Astrocyte (in vitro differentiated cells and primary cell): ENCODE data around the gene FAM162B. TPM values are rescaled to one million over a fixed set of nuclear protein-coding genes. Genes with fewer than 3 reads are reported as not detected.
"Not testable (repeated sequence)": the region's sequence is repeated elsewhere in the genome, so short reads cannot be mapped to it uniquely, and the experiment has no call there.

Experiments
- DNase-seq: peaks from one replicate; pipeline ENCODE4 v3.0.0-alpha.2; 2010; ENCODE audit warnings: low read depth
- FAIRE-seq: peaks from 2 replicates; lab custom pipeline; 2011; peaks lifted over from hg19 to GRCh38; lab: Jason Lieb, UNC
- H2AFZ ChIP-seq: 2 replicates; pipeline ENCODE4 v1.6.0; 2012; ENCODE audit warnings: low read depth, low read length, inconsistent platforms
- H3K27ac ChIP-seq: 2 replicates; pipeline ENCODE4 v1.5.1; 2011; ENCODE audit warnings: low read depth, low read length, inconsistent platforms
- H3K27me3 ChIP-seq: 2 replicates; pipeline ENCODE4 v1.6.0; 2011; ENCODE audit warnings: low read length, inconsistent platforms; ENCODE audit not compliant: insufficient read depth
- H3K36me3 ChIP-seq: 2 replicates; pipeline ENCODE4 v1.5.1; 2011; ENCODE audit warnings: low read length, inconsistent platforms; ENCODE audit not compliant: insufficient read depth
- H3K4me1 ChIP-seq: 2 replicates; pipeline ENCODE4 v1.5.1; 2011; ENCODE audit warnings: low read length, inconsistent platforms; ENCODE audit not compliant: insufficient read depth
- H3K4me2 ChIP-seq: 2 replicates; pipeline ENCODE4 v1.6.0; 2012; ENCODE audit warnings: low read length, inconsistent platforms
- H3K4me3 ChIP-seq: 2 replicates; pipeline ENCODE4 v1.5.1; 2011; ENCODE audit warnings: low read depth, mild to moderate bottlenecking, low read length, inconsistent platforms; ENCODE audit not compliant: insufficient read depth
- H3K79me2 ChIP-seq: 2 replicates; pipeline ENCODE4 v1.6.0; 2012; ENCODE audit warnings: mild to moderate bottlenecking, low read length, inconsistent platforms; ENCODE audit not compliant: insufficient read depth
- H3K9ac ChIP-seq: 2 replicates; pipeline ENCODE4 v1.6.0; 2012; ENCODE audit warnings: mild to moderate bottlenecking, low read length, inconsistent platforms
- H3K9me3 ChIP-seq: 2 replicates; pipeline ENCODE4 v1.5.1; 2012; ENCODE audit warnings: low read depth, mild to moderate bottlenecking, low read length, inconsistent platforms; ENCODE audit not compliant: insufficient read depth
- H4K20me1 ChIP-seq: 2 replicates; pipeline ENCODE4 v1.6.0; 2012; ENCODE audit warnings: low read length, inconsistent platforms; ENCODE audit not compliant: insufficient read depth
- H3K27ac Mint-ChIP-seq: one replicate; pipeline ENCODE4 v1.8.0; 2021; ENCODE audit warnings: mild to moderate bottlenecking, mixed read lengths; ENCODE audit not compliant: unreplicated experiment
- H3K27me3 Mint-ChIP-seq: one replicate; pipeline ENCODE4 v1.8.0; 2021; ENCODE audit warnings: low read depth, mixed read lengths; ENCODE audit not compliant: unreplicated experiment
- H3K36me3 Mint-ChIP-seq: one replicate; pipeline ENCODE4 v1.8.0; 2021; ENCODE audit warnings: low read depth, mixed read lengths; ENCODE audit not compliant: unreplicated experiment
- H3K4me1 Mint-ChIP-seq: one replicate; pipeline ENCODE4 v1.8.0; 2021; ENCODE audit warnings: low read depth, mixed read lengths; ENCODE audit not compliant: unreplicated experiment
- H3K4me3 Mint-ChIP-seq: one replicate; pipeline ENCODE4 v1.8.0; 2021; ENCODE audit warnings: mild to moderate bottlenecking, moderate library complexity, mixed read lengths; ENCODE audit not compliant: unreplicated experiment
- H3K9me3 Mint-ChIP-seq: one replicate; pipeline ENCODE4 v1.8.0; 2021; ENCODE audit warnings: mild to moderate bottlenecking, mixed read lengths; ENCODE audit not compliant: unreplicated experiment
- EZH2 ChIP-seq: IDR thresholded peaks from 2 replicates; pipeline ENCODE4 v1.6.1; 2012; ENCODE audit warnings: mild to moderate bottlenecking, low read length, inconsistent platforms; ENCODE audit not compliant: insufficient read depth
- total RNA-seq: library from RNA; stranded (reverse); gene quantifications from 2 replicates; pipeline ENCODE4 v1.2.1, GENCODE V29; 2021
- TF ChIP-seq, protein P1 (sequence below): IDR thresholded peaks from 2 replicates; pipeline ENCODE4 v1.5.1; 2011; ENCODE audit warnings: low read depth, mild to moderate bottlenecking, inconsistent platforms, low read length, moderate library complexity; ENCODE audit not compliant: insufficient read depth

The FAM162B gene
- total RNA-seq, 1 donor from 2014 or later, result not detected

- H3K9me3 Mint-ChIP-seq, result no peaks in the 10 kb centered on the region
- FAIRE-seq (no peak), DNase-seq (no peak)
- TF ChIP-seq EZH2, result no peak
- TF ChIP-seq, protein P1, sequence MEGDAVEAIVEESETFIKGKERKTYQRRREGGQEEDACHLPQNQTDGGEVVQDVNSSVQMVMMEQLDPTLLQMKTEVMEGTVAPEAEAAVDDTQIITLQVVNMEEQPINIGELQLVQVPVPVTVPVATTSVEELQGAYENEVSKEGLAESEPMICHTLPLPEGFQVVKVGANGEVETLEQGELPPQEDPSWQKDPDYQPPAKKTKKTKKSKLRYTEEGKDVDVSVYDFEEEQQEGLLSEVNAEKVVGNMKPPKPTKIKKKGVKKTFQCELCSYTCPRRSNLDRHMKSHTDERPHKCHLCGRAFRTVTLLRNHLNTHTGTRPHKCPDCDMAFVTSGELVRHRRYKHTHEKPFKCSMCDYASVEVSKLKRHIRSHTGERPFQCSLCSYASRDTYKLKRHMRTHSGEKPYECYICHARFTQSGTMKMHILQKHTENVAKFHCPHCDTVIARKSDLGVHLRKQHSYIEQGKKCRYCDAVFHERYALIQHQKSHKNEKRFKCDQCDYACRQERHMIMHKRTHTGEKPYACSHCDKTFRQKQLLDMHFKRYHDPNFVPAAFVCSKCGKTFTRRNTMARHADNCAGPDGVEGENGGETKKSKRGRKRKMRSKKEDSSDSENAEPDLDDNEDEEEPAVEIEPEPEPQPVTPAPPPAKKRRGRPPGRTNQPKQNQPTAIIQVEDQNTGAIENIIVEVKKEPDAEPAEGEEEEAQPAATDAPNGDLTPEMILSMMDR, result no peak
- no peak overlapping the region for H3K4me3 ChIP-seq
- no peak overlapping the region for H2AFZ ChIP-seq
- H3K27ac ChIP-seq, result no peak overlapping the region
- no peak overlapping the region for H3K9ac ChIP-seq
- H3K79me2 ChIP-seq, result no peaks in the 10 kb centered on the region
- H3K27me3 ChIP-seq, result peaks cover 7% of the 10 kb centered on the region
- H3K4me3 Mint-ChIP-seq, result no peak overlapping the region
- no peaks in the 10 kb centered on the region for H3K9me3 ChIP-seq
- H4K20me1 ChIP-seq, result no peaks in the 10 kb centered on the region
- H3K36me3 ChIP-seq, result no peaks in the 10 kb centered on the region
- H3K36me3 Mint-ChIP-seq, result no peaks in the 10 kb centered on the region
- peaks cover 7% of the 10 kb centered on the region for H3K4me1 ChIP-seq
- H3K4me1 Mint-ChIP-seq, result no peaks in the 10 kb centered on the region
- H3K27me3 Mint-ChIP-seq, result peaks cover 21% of the 10 kb centered on the region
- no peak overlapping the region for H3K27ac Mint-ChIP-seq
- H3K4me2 ChIP-seq, result no peak overlapping the region
These were observed 3.7 kb downstream of the FAM162B start for GRCh38 chr6:116761779-116762178.

GRCh38 chr6:116745176-116745575, 20.3 kb downstream of the FAM162B start:
- DNase-seq (no peak), FAIRE-seq (no peak)
- no peaks in the 10 kb centered on the region for H3K4me1 ChIP-seq
- Mint-ChIP-seq H3K27ac (no peak overlapping the region), H3K9me3 (peaks cover 4% of the 10 kb centered on the region), H3K4me1 (no peaks in the 10 kb centered on the region), H3K36me3 (no peaks in the 10 kb centered on the region), H3K4me3 (no peak overlapping the region), H3K27me3 (no peaks in the 10 kb centered on the region)
- no peaks in the 10 kb centered on the region for H3K79me2 ChIP-seq
- H4K20me1 ChIP-seq, result no peaks in the 10 kb centered on the region
- no peaks in the 10 kb centered on the region for H3K9me3 ChIP-seq
- H3K4me2 ChIP-seq, result no peak overlapping the region
- H3K36me3 ChIP-seq, result no peaks in the 10 kb centered on the region
- no peak for TF ChIP-seq EZH2
- TF ChIP-seq, protein P1, result no peak
- H3K9ac ChIP-seq, result no peak overlapping the region
- no peak overlapping the region for H3K27ac ChIP-seq
- H2AFZ ChIP-seq, result no peak overlapping the region
- no peak overlapping the region for H3K4me3 ChIP-seq
- no peaks in the 10 kb centered on the region for H3K27me3 ChIP-seq

GRCh38 chr6:116741571-116741970, 23.9 kb downstream of the FAM162B start:
- H3K36me3 Mint-ChIP-seq, result peaks cover 8% of the 10 kb centered on the region
- no peak for DNase-seq
- no peaks in the 10 kb centered on the region for H3K27me3 ChIP-seq
- H3K27me3 Mint-ChIP-seq, result no peaks in the 10 kb centered on the region
- H4K20me1 ChIP-seq, result no peaks in the 10 kb centered on the region
- H3K4me1 ChIP-seq, result no peaks in the 10 kb centered on the region
- TF ChIP-seq EZH2, result no peak
- TF ChIP-seq, protein P1, result no peak
- H3K36me3 ChIP-seq, result no peaks in the 10 kb centered on the region
- H3K9me3 Mint-ChIP-seq, result peaks cover 8% of the 10 kb centered on the region
- no peak overlapping the region for H2AFZ ChIP-seq
- H3K4me3 Mint-ChIP-seq, result no peak overlapping the region
- H3K9me3 ChIP-seq, result no peaks in the 10 kb centered on the region
- H3K27ac Mint-ChIP-seq, result no peak overlapping the region
- H3K9ac ChIP-seq, result no peak overlapping the region
- no peaks in the 10 kb centered on the region for H3K79me2 ChIP-seq
- no peak overlapping the region for H3K4me3 ChIP-seq
- no peak overlapping the region for H3K4me2 ChIP-seq
- no peaks in the 10 kb centered on the region for H3K4me1 Mint-ChIP-seq
- no peak overlapping the region for H3K27ac ChIP-seq
- no peak for FAIRE-seq

DNA sequence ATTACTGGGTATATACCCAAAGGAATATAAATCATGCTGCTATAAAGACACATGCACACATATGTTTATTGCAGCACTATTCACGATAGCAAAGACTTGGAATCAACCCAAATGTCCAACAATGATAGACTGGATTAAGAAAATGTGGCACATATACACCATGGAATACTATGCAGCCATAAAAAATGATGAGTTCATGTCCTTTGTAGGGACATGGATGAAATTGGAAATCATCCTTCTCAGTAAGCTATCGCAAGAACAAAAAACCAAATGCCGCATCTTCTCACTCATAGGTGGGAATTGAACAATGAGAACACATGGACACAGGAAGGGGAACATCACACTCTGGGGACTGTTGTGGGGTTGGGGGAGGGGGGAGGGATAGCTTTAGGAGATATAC, 25.0 kb downstream of the FAM162B start:
- not testable (repeated sequence) for H3K36me3 Mint-ChIP-seq, H3K27me3 ChIP-seq, H3K4me1 ChIP-seq, H2AFZ ChIP-seq, H4K20me1 ChIP-seq, H3K36me3 ChIP-seq, H3K9me3 Mint-ChIP-seq, H3K9me3 ChIP-seq, FAIRE-seq, H3K4me2 ChIP-seq, H3K4me1 Mint-ChIP-seq, H3K79me2 ChIP-seq, H3K27me3 Mint-ChIP-seq, DNase-seq, H3K27ac Mint-ChIP-seq, H3K27ac ChIP-seq, H3K4me3 ChIP-seq, H3K4me3 Mint-ChIP-seq, H3K9ac ChIP-seq
